SJCRH30 (cell line): ENCODE measurements around the gene GCNT2. TPM values are rescaled to one million over a fixed set of nuclear protein-coding genes. Genes with fewer than 3 reads are reported as not detected.
"Not testable (repeated sequence)": the region's sequence is repeated elsewhere in the genome, so short reads cannot be mapped to it uniquely, and the experiment has no call there.

Experiments used
- DNase-seq, 2 experiments: peaks; one replicate each; pipeline ENCODE4 v3.0.0-alpha.2; 2015 to 2020
- H3K27ac ChIP-seq: fragments of 250-450 bp; sonication (Bioruptor Pico); 2 replicates; pipeline ENCODE4 v1.5.1; 2020; ENCODE audit warnings: mild to moderate bottlenecking, moderate library complexity
- H3K27me3 ChIP-seq: fragments of 250-450 bp; sonication (Bioruptor Pico); 2 replicates; pipeline ENCODE4 v1.5.1; 2020; ENCODE audit warnings: mild to moderate bottlenecking, moderate library complexity
- H3K36me3 ChIP-seq: fragments of 250-450 bp; sonication (Bioruptor Pico); 2 replicates; pipeline ENCODE4 v1.5.1; 2020; ENCODE audit warnings: mild to moderate bottlenecking, moderate library complexity
- H3K4me1 ChIP-seq: fragments of 250-450 bp; sonication (Bioruptor Pico); 2 replicates; pipeline ENCODE4 v1.5.1; 2020; ENCODE audit warnings: mild to moderate bottlenecking, moderate library complexity
- H3K4me3 ChIP-seq: fragments of 250-450 bp; sonication (Bioruptor Pico); 2 replicates; pipeline ENCODE4 v1.5.1; 2020; ENCODE audit warnings: mild to moderate bottlenecking, moderate library complexity
- H3K9me3 ChIP-seq: fragments of 250-450 bp; sonication (Bioruptor Pico); replicated peaks from 2 replicates; pipeline ENCODE4 v1.5.1; 2020; ENCODE audit warnings: mild to moderate bottlenecking, moderate library complexity
- total RNA-seq: library from RNA; depleted of rRNA; stranded (reverse); fragments of >200 nt; shearing (Covaris generic); gene quantifications from 2 replicates; pipeline ENCODE4 v1.2.3, GENCODE V29; 2014

The GCNT2 gene
- total RNA-seq, 1 experiment from 2014 or later = 0.14 TPM

DNA sequence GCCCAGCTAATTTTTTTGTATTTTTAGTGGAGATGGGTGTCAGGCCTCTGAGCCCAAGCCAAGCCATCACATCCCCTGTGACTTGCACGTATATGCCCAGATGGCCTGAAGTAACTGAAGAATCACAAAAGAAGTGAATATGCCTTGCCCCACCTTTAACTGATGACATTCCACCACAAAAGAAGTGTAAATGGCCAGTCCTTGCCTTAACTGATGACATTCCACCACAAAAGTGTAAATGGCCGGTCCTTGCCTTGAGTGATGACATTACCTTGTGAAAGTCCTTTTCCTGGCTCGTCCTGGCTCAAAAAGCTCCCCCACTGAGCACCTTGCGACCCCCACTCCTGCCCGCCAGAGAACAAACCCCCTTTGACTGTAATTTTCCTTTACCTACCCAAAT lies 54.4 kb downstream of the GCNT2 start:
- DNase-seq, H3K36me3 ChIP-seq, H3K27ac ChIP-seq, H3K4me1 ChIP-seq, H3K27me3 ChIP-seq, H3K9me3 ChIP-seq, H3K4me3 ChIP-seq: not testable (repeated sequence)

GRCh38 chr6:10576226-10576625 lies 55.1 kb downstream of the GCNT2 start:
- Histone ChIP-seq H3K27me3 (no peaks in the 10 kb centered on the region), H3K9me3 (no peaks in the 10 kb centered on the region), H3K36me3 (no peaks in the 10 kb centered on the region), H3K4me1 (no peaks in the 10 kb centered on the region), H3K4me3 (no peak overlapping the region), H3K27ac (no peak overlapping the region)
- no peak for DNase-seq

GRCh38 chr6:10577112-10577511 lies 56.0 kb downstream of the GCNT2 start:
- H3K9me3 ChIP-seq = no peaks in the 10 kb centered on the region
- no peaks in the 10 kb centered on the region for H3K4me1 ChIP-seq
- H3K36me3 ChIP-seq = no peaks in the 10 kb centered on the region
- H3K27ac ChIP-seq = no peak overlapping the region
- no peaks in the 10 kb centered on the region for H3K27me3 ChIP-seq
- DNase-seq = no peak
- no peak overlapping the region for H3K4me3 ChIP-seq

DNA sequence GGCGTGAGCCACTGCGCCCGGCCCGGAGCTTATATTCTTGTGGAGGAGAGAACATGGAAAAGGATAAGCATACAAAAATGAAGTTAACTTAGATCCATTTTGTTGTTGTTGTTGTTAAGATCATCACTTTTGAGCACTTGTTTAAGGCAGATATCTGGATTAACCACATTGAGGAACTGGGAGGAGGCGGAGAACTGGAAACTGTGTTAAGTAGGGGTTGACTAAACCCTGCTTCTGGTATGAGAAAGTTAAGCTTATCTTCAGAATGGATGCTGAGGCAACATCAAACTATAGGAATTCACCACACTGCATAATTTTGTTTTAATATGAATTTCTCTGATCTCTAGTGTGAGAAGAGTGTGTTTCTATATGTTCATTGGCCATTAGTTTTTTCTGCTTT lies 57.6 kb downstream of the GCNT2 start:
- H3K9me3 ChIP-seq = no peaks in the 10 kb centered on the region
- no peaks in the 10 kb centered on the region for H3K27me3 ChIP-seq
- DNase-seq = no peak
- H3K4me1 ChIP-seq = no peaks in the 10 kb centered on the region; the same call in 1 of the 2 replicates
- H3K4me3 ChIP-seq = no peak overlapping the region
- no peak overlapping the region for H3K27ac ChIP-seq
- no peaks in the 10 kb centered on the region for H3K36me3 ChIP-seq

DNA sequence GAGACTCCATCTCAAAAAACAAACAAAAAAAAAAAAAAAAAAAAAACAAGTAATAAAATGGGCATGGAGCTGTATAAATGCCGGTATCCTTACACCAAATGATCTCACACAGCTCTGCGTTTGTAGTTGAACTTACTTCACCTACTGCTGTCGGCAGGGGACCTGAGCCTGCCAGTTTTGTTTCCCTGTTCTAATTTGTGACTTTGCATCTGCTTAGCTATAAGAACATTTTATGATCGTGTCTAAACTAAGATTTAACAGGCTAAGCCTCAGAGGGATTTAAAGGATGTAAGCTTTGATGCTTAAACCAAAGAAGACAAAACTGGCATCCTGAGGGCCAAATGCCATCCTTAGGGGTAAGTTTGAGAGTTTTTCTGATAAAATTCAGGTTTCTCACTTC lies 58.7 kb downstream of the GCNT2 start:
- H3K4me3 ChIP-seq = no peak overlapping the region
- H3K9me3 ChIP-seq = no peaks in the 10 kb centered on the region
- H3K36me3 ChIP-seq = no peaks in the 10 kb centered on the region
- no peak overlapping the region for H3K27ac ChIP-seq
- no peaks in the 10 kb centered on the region; the same call in 1 of the 2 replicates for H3K4me1 ChIP-seq
- DNase-seq = no peak
- H3K27me3 ChIP-seq = no peaks in the 10 kb centered on the region

DNA sequence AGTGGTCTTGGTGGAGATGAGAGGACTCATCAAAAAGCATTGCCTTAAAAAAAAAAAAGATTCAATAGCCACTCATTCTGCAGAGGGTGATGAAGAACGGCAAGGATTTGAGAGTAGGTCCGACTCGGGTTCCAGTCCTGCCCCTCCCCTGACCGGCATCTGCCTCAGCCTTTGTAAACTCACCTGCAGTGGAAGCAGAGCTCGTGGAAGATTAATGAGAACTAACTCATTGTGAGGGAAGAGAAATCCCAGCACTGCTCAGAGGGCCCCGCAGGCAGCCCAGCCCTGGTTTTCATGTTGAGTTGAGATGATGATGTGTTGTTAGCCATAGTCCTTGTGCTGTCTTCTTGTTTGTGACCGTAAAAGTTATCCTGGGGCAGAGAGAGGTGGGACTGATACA lies 59.4 kb downstream of the GCNT2 start:
- Histone ChIP-seq H3K4me3 (no peak overlapping the region), H3K4me1 (no peaks in the 10 kb centered on the region; the same call in 1 of the 2 replicates), H3K27ac (no peak overlapping the region), H3K27me3 (no peaks in the 10 kb centered on the region), H3K9me3 (no peaks in the 10 kb centered on the region), H3K36me3 (no peaks in the 10 kb centered on the region)
- no peak for DNase-seq

GRCh38 chr6:10581402-10581801 lies 60.3 kb downstream of the GCNT2 start:
- H3K36me3 ChIP-seq, H3K9me3 ChIP-seq, H3K4me1 ChIP-seq, DNase-seq, H3K27ac ChIP-seq, H3K27me3 ChIP-seq, H3K4me3 ChIP-seq: not testable (repeated sequence)

- Histone ChIP-seq H3K27me3 (no peaks in the 10 kb centered on the region), H3K36me3 (no peaks in the 10 kb centered on the region), H3K4me1 (no peaks in the 10 kb centered on the region; the same call in 1 of the 2 replicates), H3K27ac (no peak overlapping the region), H3K4me3 (no peak overlapping the region), H3K9me3 (no peaks in the 10 kb centered on the region)
- DNase-seq = peak in 1 of 2 experiments; percentile 22
Measured at GRCh38 chr6:10582774-10583508, 61.8 kb downstream of the GCNT2 start.

DNA sequence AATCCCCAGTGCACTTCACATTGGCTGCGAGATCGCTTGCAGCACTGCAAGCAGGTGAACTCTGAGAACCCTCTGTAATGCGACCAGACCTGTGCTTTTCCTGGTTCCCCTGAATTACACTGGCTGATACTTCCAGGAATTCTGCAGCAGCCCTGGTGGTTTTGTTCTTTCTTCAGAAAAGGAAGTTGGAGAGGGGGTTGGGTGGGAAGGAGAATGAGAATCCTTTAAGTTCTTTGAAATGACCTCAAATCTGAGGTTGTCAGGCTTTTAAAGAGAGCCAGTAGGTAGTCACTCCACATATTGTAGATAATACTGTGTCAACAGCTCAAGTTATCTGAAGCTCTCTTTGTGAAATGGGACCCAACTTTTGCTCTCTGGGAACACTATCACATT lies 62.4 kb downstream of the GCNT2 start:
- no peak for DNase-seq
- Histone ChIP-seq H3K4me3 (no peak overlapping the region), H3K36me3 (no peaks in the 10 kb centered on the region), H3K9me3 (no peaks in the 10 kb centered on the region), H3K4me1 (no peaks in the 10 kb centered on the region; the same call in 1 of the 2 replicates), H3K27me3 (no peaks in the 10 kb centered on the region), H3K27ac (no peak overlapping the region)

GRCh38 chr6:10584607-10585006 lies 63.5 kb downstream of the GCNT2 start:
- no peak for DNase-seq
- H3K4me3 ChIP-seq = no peak overlapping the region
- H3K9me3 ChIP-seq = no peaks in the 10 kb centered on the region
- H3K4me1 ChIP-seq = no peaks in the 10 kb centered on the region; the same call in 1 of the 2 replicates
- H3K36me3 ChIP-seq = no peaks in the 10 kb centered on the region
- no peak overlapping the region for H3K27ac ChIP-seq
- H3K27me3 ChIP-seq = no peaks in the 10 kb centered on the region

- no peaks in the 10 kb centered on the region; the same call in 1 of the 2 replicates for H3K4me1 ChIP-seq
- DNase-seq = no peak
- H3K4me3 ChIP-seq = no peak overlapping the region
- H3K36me3 ChIP-seq = no peaks in the 10 kb centered on the region
- no peaks in the 10 kb centered on the region for H3K9me3 ChIP-seq
- no peak overlapping the region for H3K27ac ChIP-seq
- H3K27me3 ChIP-seq = no peaks in the 10 kb centered on the region
Measured at GRCh38 chr6:10585209-10585845, 64.2 kb downstream of the GCNT2 start.

- H3K27me3 ChIP-seq = no peaks in the 10 kb centered on the region
- H3K4me1 ChIP-seq = no peaks in the 10 kb centered on the region; the same call in 1 of the 2 replicates
- no peaks in the 10 kb centered on the region for H3K36me3 ChIP-seq
- no peaks in the 10 kb centered on the region for H3K9me3 ChIP-seq
- DNase-seq = no peak
- H3K4me3 ChIP-seq = no peak overlapping the region
- no peak overlapping the region for H3K27ac ChIP-seq
Measured at GRCh38 chr6:10586302-10586701, 65.2 kb downstream of the GCNT2 start.

- Histone ChIP-seq H3K9me3 (no peaks in the 10 kb centered on the region), H3K27ac (no peak overlapping the region), H3K27me3 (no peaks in the 10 kb centered on the region), H3K4me3 (no peak overlapping the region), H3K4me1 (no peaks in the 10 kb centered on the region; the same call in 1 of the 2 replicates), H3K36me3 (no peaks in the 10 kb centered on the region)
- no peak for DNase-seq
Measured at GRCh38 chr6:10587656-10588406, 66.7 kb downstream of the GCNT2 start.

- Histone ChIP-seq H3K36me3 (no peaks in the 10 kb centered on the region), H3K9me3 (no peaks in the 10 kb centered on the region), H3K27me3 (no peaks in the 10 kb centered on the region), H3K27ac (no peak overlapping the region), H3K4me3 (no peak overlapping the region), H3K4me1 (no peaks in the 10 kb centered on the region)
- no peak for DNase-seq
Measured at GRCh38 chr6:10588562-10589428, 67.6 kb downstream of the GCNT2 start.
